Stomach (tissue), 4 donors: ENCODE data around the gene TMTC3.

Experiments
- CTCF ChIP-seq, 7 experiments: fragments of 450-650 bp in 4 of 7; fragments of 200-600 bp in 3 of 7; sonication (generic) in 3 of 7; IDR thresholded peaks; one replicate each; pipeline ENCODE4 v1.5.1; 2016 to 2019; ENCODE audit warnings: antibody characterized with exemption in 7 of 7, control low read depth in 2 of 7, mild to moderate bottlenecking in 1 of 7
- EP300 ChIP-seq: sonication (generic); formaldehyde crosslinking; IDR thresholded peaks from one replicate; pipeline ENCODE4 v1.6.1; 2017; ENCODE audit warnings: antibody characterized with exemption
- POLR2A ChIP-seq, 4 donors: fragments of 450-650 bp; IDR thresholded peaks; one replicate each; pipeline ENCODE4 v1.6.1; 2016; ENCODE audit warnings: antibody characterized with exemption in 4 of 4, control low read depth in 2 of 4, mild to moderate bottlenecking in 1 of 4, moderate library complexity in 1 of 4
- POLR2AphosphoS5 ChIP-seq, 3 donors: sonication (generic); formaldehyde crosslinking; IDR thresholded peaks; one replicate each; pipeline ENCODE4 v1.6.1; 2016; ENCODE audit warnings: antibody characterized with exemption in 3 of 3

GRCh38 chr12:88227871-88228270, 85.8 kb downstream of the TMTC3 start:
- no peak for TF ChIP-seq CTCF (IDR thresholded peaks at IDR 0.05)
- no peak for TF ChIP-seq POLR2AphosphoS5 (IDR thresholded peaks at IDR 0.05)
- TF ChIP-seq EP300 = no peak
- no peak for TF ChIP-seq POLR2A (IDR thresholded peaks at IDR 0.05)
